Liver (tissue), 9 donors: Measurements from ENCODE around the gene C3orf38. TPM values are rescaled to one million over a fixed set of nuclear protein-coding genes. Genes with fewer than 3 reads are reported as not detected.
"Not testable (repeated sequence)": the region's sequence is repeated elsewhere in the genome, so short reads cannot be mapped to it uniquely, and the experiment has no call there.

Experiments used
- DNase-seq: peaks from one replicate; pipeline ENCODE4 v3.0.0-alpha.2; 2017; ENCODE audit warnings: low spot score
- H3K27ac ChIP-seq, 2 donors: one replicate each; pipeline ENCODE4 v1.7.0; 2013; ENCODE audit warnings: inconsistent platforms in 2 of 2, low read length in 2 of 2, control low read depth in 1 of 2, low read depth in 1 of 2, mild to moderate bottlenecking in 1 of 2
- H3K27me3 ChIP-seq, 4 donors: one replicate each; pipeline versions ENCODE4 v1.6.1 to v1.7.0; 2013; ENCODE audit warnings: low read length in 3 of 4, inconsistent platforms in 1 of 4, mild to moderate bottlenecking in 1 of 4, moderate library complexity in 1 of 4; ENCODE audit not compliant: control insufficient read depth in 4 of 4, insufficient read depth in 4 of 4
- H3K36me3 ChIP-seq, 4 donors: one replicate each; pipeline versions ENCODE4 v1.6.1 to v1.7.0; 2013; ENCODE audit warnings: low read length in 3 of 4, mild to moderate bottlenecking in 3 of 4, low read depth in 1 of 4, moderate library complexity in 1 of 4; ENCODE audit not compliant: control insufficient read depth in 4 of 4, insufficient read depth in 3 of 4
- H3K4me1 ChIP-seq, 4 donors: one replicate each; pipeline versions ENCODE4 v1.6.1 to v1.7.0; 2013; ENCODE audit warnings: low read length in 3 of 4, mild to moderate bottlenecking in 3 of 4, moderate library complexity in 1 of 4; ENCODE audit not compliant: control insufficient read depth in 4 of 4, insufficient read depth in 4 of 4
- H3K4me3 ChIP-seq, 3 donors: one replicate each; pipeline versions ENCODE4 v1.6.1 to v1.7.0; 2013; ENCODE audit warnings: low read length in 3 of 3, control low read depth in 1 of 3, low read depth in 1 of 3, mild to moderate bottlenecking in 1 of 3
- H3K9ac ChIP-seq, 2 donors: one replicate each; pipeline ENCODE4 v1.7.0; 2013; ENCODE audit warnings: low read length in 2 of 2, mild to moderate bottlenecking in 2 of 2, moderate library complexity in 2 of 2, control low read depth in 1 of 2, low read depth in 1 of 2
- H3K9me3 ChIP-seq, 4 donors: one replicate each; pipeline versions ENCODE4 v1.6.1 to v1.7.0; 2013; ENCODE audit warnings: low read length in 3 of 4; ENCODE audit not compliant: control insufficient read depth in 4 of 4
- EGR1 ChIP-seq, 2 donors: IDR thresholded peaks; 2 replicates each; pipeline ENCODE4 v1.6.1; 2016 to 2018; ENCODE audit warnings: antibody characterized with exemption in 2 of 2, low read depth in 2 of 2
- GABPA ChIP-seq, 2 donors: IDR thresholded peaks in 1 of 2; conservative IDR thresholded peaks in 1 of 2; 2 replicates each; pipeline ENCODE4 v1.6.1; 2016; ENCODE audit warnings: antibody characterized with exemption in 2 of 2, mild to moderate bottlenecking in 1 of 2, moderate library complexity in 1 of 2
- RAD21 ChIP-seq, 2 donors: IDR thresholded peaks; 2 replicates each; pipeline ENCODE4 v1.6.1; 2016; ENCODE audit warnings: antibody characterized with exemption in 2 of 2, mild to moderate bottlenecking in 2 of 2
- YY1 ChIP-seq: IDR thresholded peaks from 2 replicates; pipeline ENCODE4 v1.6.1; 2016; ENCODE audit warnings: antibody characterized with exemption, mild to moderate bottlenecking
- WGBS: extraction: QIAGEN DNeasy Blood & Tissue Kit; methylation state at CpG from one replicate; pipeline ENCODE4 v1.1.7; 2013; 5-methylcytosine and 5-hydroxymethylcytosine counted together
- polyA plus RNA-seq, 2 donors: library from polyadenylated mRNA; stranded (reverse) in 1 of 2; unstranded in 1 of 2; fragments of 200-250 nt in 1 of 2; fragments of >200 nt in 1 of 2; fragmentation: Nextera tagmentation in 1 of 2; extraction: Ambion mirVana in 1 of 2; gene quantifications; one replicate each; pipeline versions ENCODE4 v1.2.1 to v1.2.3, GENCODE V29; 2013 to 2015
- total RNA-seq, 2 donors: library from RNA; depleted of rRNA; stranded (reverse); fragments of >200 nt; gene quantifications; one replicate each; pipeline ENCODE4 v1.2.3, GENCODE V29; 2014
- TF ChIP-seq, protein P1 (sequence below): IDR thresholded peaks from 2 replicates; pipeline ENCODE4 v1.6.1; 2016; ENCODE audit warnings: antibody characterized with exemption
- TF ChIP-seq, protein P2 (sequence below): IDR thresholded peaks from 2 replicates; pipeline ENCODE4 v1.6.1; 2016; ENCODE audit warnings: antibody characterized with exemption
- TF ChIP-seq, protein P3 (sequence below): fragments of 150-350 bp; IDR thresholded peaks from 2 replicates; pipeline ENCODE4 v1.5.1; 2017; ENCODE audit warnings: improper control_type of control experiment, low read depth, low read length; ENCODE audit not compliant: missing input control
- donor health status: healthy.
- donor health status: healthy.
- donor health status: healthy.
- donor health status: healthy.
- donor health status: healthy.

The C3orf38 gene
- total and polyA plus RNA-seq, 4 donors, result 4.6 to 16.0 (median 8.1) TPM

DNA sequence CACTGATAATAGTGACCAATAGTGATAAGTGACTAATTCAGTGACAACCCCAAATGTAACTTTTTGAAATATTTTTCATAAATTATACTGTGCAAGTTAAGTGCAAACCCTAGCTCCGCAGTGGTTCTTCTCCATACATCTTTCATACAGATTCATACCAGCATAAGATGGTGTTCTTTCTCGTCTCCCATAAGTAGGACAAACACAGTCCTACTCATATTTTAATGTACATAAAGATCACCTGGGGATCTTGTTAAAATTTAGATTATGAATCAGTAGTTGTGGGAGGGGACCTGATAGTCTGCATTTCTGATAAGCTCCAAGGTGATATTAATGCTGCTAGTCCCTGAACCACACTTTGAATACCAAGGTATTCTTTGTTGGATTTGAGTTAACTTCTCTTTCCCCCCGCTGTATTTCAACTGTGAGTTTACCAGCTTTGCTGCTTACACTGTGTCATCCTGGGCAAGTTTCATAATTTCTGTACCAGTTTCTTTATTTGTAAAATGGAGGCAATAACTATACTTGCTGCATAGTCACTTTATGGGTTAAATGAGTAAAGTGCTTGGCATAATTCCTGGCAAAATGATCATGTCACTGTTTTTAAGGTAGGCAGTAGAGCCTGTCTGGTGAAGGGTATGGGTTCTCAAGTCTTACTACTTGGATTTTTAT lies 34.7 kb upstream of the C3orf38 start:
- Histone ChIP-seq H3K4me3 (no peak overlapping the region), H3K9ac (no peak overlapping the region), H3K27me3 (no peaks in the 10 kb centered on the region), H3K36me3 (peaks cover 0 to 11% (median 3%) of the 10 kb centered on the region in 4 donors), H3K9me3 (no peaks in the 10 kb centered on the region), H3K27ac (no peak overlapping the region), H3K4me1 (no peaks in the 10 kb centered on the region)
- no peak for DNase-seq
- WGBS, result 94% methylated on average over 3 of the region's 3 CpGs
- TF ChIP-seq, protein P1, sequence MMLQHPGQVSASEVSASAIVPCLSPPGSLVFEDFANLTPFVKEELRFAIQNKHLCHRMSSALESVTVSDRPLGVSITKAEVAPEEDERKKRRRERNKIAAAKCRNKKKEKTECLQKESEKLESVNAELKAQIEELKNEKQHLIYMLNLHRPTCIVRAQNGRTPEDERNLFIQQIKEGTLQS, result no peak
- TF ChIP-seq YY1 (no peak), RAD21 (IDR thresholded peaks at IDR 0.05) (no peak), GABPA (IDR thresholded peaks at IDR 0.05 in 1 of 2, conservative IDR thresholded peaks at IDR 0.05 in 1 of 2) (no peak), EGR1 (IDR thresholded peaks at IDR 0.05; ENCODE audit: low read depth in 2 of 2) (no peak)
- TF ChIP-seq, protein P2, sequence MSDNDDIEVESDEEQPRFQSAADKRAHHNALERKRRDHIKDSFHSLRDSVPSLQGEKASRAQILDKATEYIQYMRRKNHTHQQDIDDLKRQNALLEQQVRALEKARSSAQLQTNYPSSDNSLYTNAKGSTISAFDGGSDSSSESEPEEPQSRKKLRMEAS, result no peak
- TF ChIP-seq, protein P3, sequence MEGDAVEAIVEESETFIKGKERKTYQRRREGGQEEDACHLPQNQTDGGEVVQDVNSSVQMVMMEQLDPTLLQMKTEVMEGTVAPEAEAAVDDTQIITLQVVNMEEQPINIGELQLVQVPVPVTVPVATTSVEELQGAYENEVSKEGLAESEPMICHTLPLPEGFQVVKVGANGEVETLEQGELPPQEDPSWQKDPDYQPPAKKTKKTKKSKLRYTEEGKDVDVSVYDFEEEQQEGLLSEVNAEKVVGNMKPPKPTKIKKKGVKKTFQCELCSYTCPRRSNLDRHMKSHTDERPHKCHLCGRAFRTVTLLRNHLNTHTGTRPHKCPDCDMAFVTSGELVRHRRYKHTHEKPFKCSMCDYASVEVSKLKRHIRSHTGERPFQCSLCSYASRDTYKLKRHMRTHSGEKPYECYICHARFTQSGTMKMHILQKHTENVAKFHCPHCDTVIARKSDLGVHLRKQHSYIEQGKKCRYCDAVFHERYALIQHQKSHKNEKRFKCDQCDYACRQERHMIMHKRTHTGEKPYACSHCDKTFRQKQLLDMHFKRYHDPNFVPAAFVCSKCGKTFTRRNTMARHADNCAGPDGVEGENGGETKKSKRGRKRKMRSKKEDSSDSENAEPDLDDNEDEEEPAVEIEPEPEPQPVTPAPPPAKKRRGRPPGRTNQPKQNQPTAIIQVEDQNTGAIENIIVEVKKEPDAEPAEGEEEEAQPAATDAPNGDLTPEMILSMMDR, result no peak

DNA sequence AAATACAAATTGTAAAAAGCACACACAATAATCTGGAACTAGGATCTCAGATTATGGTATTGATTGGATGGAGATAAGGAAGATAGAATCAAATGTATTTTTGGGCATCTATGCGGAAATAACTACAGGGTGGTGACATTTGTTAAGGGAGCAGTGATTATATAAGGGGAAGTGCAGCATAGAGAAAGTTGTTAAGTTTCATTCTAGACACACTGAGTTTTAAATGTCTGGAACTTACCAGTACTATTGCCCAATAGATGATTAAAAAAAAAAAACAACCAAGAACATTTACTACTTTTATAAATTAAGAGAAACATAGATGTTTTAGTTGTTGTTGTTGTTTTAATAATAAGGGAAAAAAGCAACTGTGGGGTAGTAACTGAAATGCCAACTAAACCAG lies 32.1 kb upstream of the C3orf38 start:
- Histone ChIP-seq H3K27ac (no peak overlapping the region), H3K36me3 (peaks cover 0 to 11% (median 3%) of the 10 kb centered on the region in 4 donors), H3K9ac (no peak overlapping the region), H3K4me1 (no peaks in the 10 kb centered on the region), H3K27me3 (no peaks in the 10 kb centered on the region), H3K9me3 (no peaks in the 10 kb centered on the region), H3K4me3 (no peak overlapping the region)
- DNase-seq, result no peak
- WGBS, result 37% methylated on average over 1 of the region's 1 CpG
- TF ChIP-seq, protein P1, result no peak
- no peak for TF ChIP-seq RAD21 (IDR thresholded peaks at IDR 0.05)
- TF ChIP-seq, protein P2, result no peak

DNA sequence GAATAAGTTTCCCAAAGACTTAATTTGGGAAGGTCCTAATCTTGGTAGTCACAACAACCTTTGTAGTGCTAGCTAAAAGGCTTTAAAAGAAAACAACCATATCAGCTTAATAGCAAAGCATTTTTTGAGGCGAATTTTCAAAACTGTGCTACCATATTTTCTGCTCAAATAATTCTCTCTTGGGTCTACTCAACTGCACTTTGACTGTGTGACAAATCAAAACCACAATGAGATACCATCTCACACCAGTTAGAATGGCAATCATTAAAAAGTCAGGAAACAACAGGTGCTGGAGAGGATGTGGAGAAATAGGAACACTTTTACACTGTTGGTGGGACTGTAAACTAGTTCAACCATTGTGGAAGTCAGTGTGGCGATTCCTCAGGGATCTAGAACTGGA lies 31.2 kb upstream of the C3orf38 start:
- not testable (repeated sequence) for H3K4me1 ChIP-seq, H3K9me3 ChIP-seq, DNase-seq, H3K27ac ChIP-seq, H3K27me3 ChIP-seq, H3K9ac ChIP-seq, H3K4me3 ChIP-seq
- H3K36me3 ChIP-seq, result peaks cover 0 to 11% (median 3%) of the 10 kb centered on the region in 4 donors
- WGBS, result 95% methylated on average over 1 of the region's 2 CpGs

DNA sequence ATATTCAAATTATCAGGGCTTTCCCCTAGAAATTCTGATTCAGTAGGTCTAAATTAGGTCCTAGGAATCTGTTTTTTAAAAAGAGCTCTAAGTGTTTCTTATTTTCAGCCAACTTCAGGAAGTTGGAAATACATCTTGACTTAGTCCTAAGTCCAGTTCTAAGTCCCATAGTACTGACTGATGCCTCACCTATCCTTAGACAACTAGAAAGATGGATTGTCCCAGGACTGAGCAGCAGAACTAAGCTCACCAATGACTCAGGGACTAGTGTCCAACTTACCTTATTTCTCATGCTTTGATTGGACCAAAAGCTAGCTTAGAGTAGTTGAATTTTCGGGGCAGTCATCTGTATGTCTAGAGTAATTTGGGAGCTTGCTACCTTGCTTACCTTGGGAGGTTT lies 26.2 kb upstream of the C3orf38 start:
- Histone ChIP-seq H3K27me3 (no peaks in the 10 kb centered on the region), H3K4me1 (no peaks in the 10 kb centered on the region), H3K9me3 (no peaks in the 10 kb centered on the region), H3K27ac (no peak overlapping the region), H3K36me3 (peaks cover 0 to 1% (median 0%) of the 10 kb centered on the region in 4 donors), H3K4me3 (no peak overlapping the region), H3K9ac (no peak overlapping the region)
- 98% methylated on average over 1 of the region's 1 CpG for WGBS
- no peak for TF ChIP-seq RAD21 (IDR thresholded peaks at IDR 0.05)
- no peak for DNase-seq
